ENCODE results near the gene PTPRN2.
"Not testable (repeated sequence)": the region's sequence is repeated elsewhere in the genome, so short reads cannot be mapped to it uniquely, and the experiment has no call there.

PTPRN2 gene

DNA sequence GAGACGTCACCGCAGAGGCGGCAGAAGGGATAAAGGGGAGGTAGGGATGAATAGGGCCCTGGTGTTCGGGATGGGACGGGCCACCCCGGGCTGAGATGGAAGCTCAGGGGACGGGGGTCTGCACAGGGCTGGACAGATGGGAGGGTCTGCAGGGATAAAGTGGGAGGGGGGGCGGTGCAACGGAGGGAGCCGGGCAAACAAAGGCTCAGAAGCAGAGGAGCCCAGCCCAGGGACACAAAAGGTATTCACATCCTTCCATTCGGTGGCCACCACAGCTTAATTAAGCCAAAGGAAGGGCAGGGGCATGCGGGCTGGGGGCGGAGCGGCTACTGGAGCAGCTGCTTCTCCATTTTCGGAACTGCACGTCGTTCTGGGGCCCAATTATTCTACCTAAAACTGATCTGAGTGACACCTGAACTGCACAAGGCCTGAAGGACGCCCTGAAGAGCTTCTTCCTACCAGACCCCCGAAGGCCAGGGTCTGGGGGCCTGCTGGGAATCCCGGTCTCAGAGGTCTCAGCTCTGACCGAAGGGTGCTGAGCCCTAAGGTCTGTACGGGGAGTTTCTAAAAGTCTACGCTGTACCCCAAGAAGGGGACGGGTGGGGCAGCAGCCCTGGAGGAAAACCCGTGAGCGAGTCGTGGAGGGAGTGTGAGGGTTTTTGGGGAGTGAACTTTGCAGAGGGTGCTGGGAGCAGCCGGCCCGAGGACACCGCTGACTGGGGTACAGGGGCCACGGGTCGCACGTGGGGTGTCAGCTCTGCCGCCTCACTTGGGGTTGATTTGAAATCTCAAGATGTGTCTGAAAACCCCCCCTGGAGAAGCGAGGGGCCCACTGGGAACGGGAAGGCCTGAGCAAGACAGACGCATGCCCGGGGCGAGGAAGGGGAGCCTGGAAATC lies 916.0 kb downstream of the PTPRN2 start:
- DNase-seq = no peak

DNA sequence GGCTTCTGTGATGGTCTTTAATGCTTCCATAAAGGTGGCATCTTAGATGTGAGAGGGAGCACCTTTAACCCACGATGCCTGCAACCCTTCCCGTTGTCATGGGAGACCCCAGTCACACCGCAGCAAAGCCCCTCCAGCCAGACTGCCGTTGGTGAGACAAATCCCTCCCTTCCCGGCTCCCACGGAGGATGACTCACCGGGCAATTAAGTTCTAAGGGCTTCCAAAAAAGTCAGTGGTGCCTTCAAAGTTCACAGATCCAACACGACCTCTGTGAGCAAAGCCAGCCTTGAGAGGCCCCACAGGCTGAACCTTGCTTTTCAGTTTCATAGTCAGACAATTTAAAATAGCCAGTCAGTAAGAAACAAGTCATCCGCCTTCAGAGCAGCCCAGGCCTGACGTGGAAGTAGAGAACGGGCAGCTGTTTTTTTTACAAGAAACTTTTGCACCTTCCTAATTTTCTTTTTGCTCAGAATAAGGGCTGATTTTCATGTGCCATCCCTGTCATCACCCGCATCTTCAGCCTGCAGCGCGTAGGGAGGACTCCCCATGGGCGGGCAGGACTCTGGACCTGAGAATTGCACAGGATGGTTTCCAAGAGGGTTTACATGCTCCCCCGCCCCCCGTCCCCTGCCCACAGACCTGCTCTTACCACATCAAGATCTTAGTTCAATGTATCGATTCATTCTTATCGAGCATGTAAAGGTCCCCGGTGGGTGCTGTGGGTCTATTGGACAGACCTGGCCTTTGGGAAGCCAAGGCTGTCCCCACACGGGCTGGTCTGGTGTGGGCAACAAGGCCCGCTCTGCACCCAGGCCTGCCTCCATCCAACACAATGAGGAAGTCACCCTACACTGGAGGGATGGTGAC lies 916.9 kb downstream of the PTPRN2 start:
- DNase-seq = no peak

DNA sequence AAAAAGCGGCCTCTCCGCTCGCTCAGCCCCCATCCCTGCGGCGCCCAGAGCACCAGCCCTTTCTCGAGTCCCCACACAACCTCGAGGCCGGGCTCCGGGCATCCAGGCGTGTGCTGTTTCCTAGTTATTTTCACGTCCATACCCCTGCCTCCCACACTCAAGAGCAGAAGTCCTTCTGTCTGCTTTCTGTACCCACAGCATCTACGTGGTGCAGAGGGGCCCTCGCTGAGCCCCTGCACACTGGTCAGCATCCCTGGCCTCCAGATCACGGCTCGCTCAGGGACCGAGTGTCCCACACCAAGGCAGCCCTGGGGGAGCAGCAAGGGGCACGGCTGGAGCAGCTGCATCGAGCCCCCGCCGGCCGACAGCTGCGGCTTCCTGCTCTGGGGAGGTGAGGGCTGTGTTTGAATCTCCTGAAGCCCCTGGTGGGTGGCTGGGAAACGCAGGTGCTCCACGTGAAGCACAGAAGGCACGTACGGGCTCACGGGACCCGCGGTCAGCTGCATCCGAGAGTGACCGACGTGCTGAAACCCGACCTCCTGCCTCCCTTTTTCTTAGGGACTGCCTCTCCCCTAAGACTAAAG lies 917.8 kb downstream of the PTPRN2 start:
- no peak for DNase-seq

DNA sequence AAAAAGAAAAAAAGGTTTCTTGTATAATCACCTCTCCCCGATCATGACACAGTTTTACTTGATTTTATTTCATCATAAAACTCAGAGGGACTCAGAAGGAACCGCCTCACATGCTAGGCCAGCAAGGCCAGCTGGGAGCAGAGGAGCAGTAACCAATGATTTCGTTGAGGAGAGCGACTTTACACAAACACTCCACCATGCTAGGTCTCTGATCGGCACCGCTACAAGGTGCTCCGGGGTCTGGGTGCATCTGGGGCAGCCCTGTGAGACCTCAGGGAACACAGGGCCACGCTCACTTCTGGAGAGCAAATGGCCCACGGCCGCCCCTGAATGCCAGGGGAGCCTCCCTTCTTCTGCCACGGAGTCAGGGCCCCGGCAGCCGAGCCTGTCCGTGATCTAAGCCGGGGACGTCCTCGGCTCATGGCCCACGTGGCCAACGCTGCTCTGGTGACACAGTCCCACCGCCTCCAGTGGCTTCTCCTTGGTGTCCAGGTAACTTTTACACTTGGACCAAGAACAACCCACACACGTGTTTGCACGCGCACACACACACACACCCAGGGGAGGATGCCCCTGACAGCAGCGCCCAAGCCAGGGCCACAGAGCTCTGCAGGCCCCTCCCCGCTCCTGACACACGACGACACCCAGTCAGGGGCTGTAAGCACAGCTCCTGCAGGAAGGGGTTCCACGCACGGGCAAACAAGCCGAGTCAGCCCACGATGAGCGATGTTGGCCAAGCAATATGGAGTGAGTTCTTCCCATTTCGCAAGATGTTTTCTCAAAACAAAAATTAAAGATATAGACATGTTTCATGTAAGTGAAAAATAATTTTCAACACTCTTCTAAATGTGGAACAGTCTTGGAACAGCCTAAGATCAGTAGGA lies 918.5 kb downstream of the PTPRN2 start:
- DNase-seq = no peak

DNA sequence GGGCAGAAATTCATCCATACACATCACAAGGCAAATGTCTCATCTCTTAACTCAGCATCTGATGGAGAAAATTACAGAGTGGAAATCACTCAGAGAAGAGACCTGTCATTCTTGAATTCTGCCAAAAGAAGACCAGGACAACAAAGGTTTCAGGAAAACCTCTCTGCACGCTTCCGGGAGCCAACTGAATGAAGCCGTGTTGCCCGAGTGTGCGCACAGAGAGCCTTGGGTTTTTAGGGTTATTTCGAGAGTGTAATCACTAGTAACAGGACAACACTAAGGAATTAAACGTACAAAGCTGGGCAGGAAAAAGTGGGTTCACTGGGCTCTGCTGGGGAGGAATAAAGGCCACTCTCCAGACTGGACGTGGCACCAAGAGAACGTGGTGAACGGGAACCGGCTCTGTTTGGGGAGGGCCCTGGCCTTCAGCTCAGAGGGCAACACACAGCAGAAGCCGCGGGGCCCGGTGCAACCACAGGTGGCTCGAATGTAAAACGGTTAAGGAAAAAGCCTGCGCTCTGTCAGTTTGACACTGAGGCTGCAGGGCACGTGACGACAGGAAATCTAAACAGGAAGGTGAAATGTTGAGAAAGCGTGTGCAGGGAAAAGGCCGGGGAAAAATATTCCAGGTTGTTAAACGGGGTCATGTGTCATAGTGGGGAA lies 919.3 kb downstream of the PTPRN2 start:
- DNase-seq = no peak

DNA sequence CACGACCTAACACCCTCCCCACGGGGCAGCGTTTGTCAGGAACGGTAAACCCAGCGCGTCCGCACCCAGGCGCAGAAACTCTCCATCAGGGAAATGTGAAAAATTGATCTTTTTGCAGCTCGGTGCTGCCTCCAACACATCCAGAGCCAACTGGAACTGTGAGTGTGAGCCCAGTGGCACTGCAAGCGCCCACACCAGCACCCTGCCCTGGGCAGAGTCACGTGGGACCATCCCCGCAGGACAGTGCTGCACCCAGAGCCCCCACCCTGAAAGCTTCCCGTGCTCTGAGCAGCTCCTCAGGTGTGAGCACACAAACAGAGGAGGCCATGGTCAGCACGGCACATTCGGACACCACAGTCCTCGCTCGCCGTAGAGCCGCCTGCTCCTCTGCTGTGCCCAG lies 919.9 kb downstream of the PTPRN2 start:
- DNase-seq = no peak

DNA sequence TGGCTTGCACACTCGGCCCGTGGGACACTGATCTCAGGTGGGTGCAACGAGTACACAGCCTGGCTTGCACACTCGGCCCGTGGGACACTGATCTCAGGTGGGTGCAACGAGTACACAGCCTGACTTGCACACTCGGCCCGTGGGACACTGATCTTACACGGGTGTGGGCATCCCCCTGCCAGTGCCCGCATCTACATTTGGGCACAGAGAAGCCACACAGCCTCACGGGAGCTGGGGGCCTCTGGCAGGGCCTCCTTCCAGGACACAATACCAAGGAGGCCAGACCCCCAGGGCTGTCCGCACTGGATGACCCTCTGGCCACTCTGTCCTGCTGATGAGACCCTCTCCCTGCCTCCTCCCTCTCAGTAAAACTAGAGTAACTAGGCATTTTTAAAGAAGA lies 920.4 kb downstream of the PTPRN2 start:
- no peak for DNase-seq

DNA sequence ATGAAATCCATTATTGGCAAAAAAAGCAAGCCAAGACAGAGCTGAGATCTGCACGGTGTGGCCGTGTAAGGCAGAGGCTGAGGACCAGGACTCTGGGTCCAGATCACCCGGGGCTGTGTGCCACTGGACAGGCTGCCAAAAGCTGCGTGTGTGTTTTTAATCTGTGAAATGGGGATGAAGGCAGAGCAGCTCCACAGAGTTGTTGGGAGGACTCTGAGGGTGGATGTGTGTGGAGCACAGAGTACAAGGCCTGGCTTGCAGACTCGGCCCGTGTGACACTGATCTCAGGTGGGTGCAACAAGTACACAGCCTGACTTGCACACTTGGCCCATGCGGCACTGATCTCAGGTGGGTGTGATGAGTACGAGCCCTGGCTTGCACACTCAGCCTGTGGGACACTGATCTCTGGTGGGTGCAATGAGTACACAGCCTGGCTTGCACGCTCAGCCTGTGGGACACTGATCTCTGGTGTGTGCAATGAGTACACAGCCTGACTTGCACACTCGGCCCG lies 921.0 kb downstream of the PTPRN2 start:
- no peak for DNase-seq

DNA sequence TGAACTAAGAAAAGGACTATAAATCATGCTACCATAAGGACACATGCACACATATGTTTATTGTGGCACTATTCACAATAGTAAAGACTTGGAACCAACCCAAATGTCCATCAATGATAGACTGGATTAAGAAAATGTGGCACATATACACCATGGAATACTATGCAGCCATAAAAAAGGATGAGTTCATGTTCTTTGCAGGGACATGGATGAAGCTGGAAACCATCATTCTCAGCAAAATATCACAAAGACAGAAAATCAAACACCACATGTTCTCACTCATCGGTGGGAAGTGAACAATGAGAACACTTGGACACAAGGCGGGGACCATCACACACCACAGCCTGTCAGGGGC lies 922.0 kb downstream of the PTPRN2 start:
- not testable (repeated sequence) for DNase-seq

DNA sequence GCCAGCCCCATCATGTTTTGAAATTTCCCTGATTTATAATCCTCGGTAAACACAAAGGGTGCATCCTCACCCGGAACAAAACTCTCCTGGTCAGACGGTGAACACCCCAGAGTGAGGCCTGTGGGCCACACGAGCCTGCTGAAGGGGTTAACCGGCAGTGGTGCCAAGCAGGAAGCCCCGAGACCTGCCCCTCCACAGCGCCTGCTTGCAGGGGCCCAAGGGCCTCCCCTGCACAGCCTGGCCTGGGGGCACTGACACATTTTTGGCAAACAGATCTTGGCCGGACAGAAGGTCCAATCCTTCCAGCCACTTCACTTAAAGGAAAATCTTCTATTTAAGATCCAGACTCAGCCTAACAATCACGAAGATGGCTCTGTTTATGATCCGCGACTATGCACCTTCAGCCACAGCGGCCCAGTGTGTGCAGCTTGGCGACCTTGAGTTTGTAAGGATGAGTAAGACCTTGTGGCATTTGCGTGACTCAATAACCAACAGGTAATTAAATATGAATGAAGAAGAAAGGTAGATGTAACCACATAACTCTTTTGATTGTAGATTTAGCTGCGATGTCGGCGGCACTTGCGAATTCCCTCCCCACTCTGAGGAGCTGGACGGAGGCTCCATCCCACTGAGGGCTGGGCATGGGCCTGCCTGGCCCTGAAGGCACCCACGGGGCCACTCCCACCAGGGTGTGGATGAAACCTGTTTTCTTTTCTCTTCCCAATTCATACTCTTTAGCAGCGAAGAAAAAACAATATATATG lies 922.6 kb downstream of the PTPRN2 start:
- DNase-seq = no peak

DNA sequence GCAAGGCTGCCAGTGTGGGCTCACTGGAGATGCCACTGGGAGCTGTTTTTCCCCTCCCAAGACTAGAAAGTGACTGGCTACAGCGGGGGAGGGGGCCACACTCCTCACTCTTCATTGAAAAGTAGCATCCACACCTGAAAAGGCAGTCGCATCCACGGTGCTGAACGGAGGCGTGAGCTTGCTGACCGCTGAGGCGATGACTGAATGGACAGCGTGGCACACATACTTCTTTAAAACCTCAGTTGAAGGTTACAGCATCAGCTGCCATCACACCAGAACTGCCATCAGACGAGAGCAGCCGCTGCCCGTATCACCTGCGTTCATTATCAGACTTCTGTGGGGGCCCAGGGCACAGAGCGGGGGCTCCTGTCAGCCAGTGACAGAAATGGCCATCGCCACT lies 923.6 kb downstream of the PTPRN2 start:
- no peak for DNase-seq

DNA sequence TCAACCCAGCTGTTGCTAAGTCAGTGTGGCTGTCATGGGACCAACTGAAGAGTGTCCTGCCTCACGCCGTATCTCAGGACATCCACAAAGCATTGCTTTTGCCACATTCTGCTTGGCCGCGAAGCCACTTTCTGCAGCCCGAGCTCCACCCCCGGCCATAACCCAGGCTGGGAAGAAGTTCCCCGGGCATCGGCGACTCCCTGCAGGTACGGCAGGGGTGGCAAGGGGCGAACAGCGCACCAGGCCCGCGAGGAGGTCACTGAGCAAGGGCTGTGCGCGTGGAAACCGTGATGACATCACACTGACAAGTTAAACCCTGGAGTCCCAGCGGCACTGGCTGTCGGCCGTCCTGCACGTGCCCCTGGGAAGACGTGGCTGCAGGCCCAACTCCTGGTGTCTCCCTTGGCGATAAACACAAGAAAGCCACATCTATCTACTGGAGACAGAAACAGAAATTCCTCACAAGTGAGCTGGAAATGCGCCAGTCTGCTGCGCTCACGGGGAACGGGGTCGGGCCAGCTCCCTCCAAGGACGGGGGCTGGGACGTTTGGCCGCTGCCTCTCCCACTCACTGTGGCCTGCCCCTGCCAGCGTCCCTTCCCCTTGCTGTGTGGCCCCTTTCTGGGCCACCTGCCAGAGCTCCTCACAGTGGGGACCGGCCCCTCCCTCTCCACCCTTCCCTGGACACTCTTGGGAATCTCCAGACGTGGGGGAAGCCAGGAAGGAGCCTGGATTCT lies 924.5 kb downstream of the PTPRN2 start:
- no peak for DNase-seq

DNA sequence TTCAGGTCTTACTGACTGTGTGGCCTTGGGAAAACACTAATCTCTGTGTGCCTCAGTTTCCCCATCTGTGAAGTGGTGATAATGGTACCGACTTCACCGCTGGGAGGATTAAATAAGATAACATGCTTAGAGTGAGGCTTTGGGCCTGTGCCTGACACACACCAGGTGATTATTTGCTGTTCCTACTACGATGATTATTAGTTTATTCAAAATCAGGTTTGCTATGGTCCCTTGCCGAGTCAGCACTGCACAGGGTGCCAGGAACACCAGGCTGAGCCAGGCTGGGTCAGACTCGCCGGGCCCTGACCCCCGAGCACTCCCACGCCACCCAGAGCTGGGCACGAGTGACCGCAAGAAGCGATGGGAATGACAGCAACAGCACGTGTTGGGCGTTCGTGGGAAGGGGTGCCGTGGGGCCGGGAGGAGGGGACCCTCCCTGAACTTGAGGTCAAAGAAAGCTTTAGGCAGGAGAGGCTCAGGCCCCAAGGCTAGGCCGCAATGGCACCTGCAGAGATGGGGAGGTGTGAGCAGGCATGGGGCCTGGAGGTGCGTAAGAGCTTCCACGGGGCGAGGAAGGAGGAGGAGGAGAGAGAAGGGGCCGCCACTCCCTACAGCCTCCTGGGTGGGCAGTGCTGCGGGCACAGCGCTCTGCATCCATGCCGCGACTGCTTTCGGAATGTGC lies 925.4 kb downstream of the PTPRN2 start:
- no peak for DNase-seq

DNA sequence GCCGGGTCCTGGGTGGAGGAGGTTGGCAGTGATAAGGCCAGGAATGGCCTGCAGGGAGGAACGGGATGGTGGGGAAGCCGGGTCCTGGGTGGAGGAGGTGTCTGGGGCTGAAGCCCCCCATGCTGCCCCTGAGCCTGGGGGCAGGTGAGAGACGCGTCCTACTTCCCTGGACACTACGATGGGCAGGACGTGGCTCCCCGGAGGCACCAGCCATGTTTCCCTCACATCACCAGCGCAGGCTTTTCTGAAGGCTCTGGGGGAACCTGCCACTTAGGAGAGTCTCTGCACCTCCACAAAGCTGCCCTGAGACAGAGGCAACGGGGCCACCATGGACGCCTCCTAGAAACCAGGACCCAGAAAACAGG lies 926.0 kb downstream of the PTPRN2 start:
- no peak for DNase-seq

DNA sequence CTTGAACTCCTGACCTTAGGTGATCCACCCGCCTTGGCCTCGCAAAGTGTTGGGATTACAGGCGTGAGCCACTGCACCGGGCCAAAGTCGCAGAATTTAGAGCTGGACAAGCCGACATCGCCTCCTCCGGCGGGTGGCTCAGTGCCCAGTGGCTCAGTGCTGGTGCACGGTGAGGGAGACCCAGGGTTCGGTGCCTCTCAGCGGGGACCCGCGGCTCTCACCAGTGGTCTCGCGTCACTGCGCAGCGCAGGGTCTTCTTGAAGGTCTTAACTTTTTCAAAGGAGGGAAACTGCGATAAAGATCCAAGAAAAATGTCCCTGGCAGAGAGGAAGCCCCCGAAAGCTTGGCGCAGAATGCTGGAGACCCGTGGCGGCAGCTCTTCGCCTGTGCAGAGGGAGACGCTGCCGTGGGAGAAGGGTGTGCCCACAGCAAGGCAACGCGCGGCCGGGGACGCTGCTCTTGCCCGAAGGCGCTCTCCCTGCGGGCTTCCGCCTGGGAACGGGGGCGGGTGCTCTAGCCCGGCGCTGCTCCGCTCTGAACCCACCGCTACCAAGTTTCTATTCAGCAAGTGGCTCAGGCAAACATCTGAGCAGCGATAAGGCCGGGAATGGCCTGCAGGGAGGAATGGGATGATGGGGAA lies 926.5 kb downstream of the PTPRN2 start:
- no peak for DNase-seq

DNA sequence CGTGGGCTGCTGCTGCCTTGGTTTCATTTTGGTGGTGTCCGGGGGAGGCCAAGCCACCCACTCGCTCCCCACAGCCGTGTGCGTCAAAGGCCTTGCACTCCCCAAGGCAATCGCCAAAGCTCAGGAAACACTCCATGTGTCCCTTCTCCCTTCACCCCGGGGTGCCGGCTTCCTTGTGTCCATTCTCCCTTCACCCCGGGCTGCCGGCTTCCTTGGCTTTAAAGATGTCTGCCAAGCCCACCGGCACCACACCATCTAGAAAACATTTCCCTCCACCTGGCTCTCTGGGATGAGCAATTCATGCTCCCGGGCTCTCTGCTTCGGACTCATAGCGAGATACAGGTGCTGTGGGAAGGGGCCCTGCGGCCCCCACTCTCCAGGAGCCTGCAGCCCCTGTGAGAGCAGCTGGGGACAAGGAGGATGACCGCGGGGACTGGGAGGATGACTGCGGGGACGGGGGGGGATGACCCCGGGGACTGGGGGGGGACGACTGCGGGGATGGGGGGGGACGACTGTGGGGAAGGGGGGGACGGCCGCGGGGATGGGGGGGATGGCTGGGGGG lies 928.7 kb downstream of the PTPRN2 start:
- no peak for DNase-seq

DNA sequence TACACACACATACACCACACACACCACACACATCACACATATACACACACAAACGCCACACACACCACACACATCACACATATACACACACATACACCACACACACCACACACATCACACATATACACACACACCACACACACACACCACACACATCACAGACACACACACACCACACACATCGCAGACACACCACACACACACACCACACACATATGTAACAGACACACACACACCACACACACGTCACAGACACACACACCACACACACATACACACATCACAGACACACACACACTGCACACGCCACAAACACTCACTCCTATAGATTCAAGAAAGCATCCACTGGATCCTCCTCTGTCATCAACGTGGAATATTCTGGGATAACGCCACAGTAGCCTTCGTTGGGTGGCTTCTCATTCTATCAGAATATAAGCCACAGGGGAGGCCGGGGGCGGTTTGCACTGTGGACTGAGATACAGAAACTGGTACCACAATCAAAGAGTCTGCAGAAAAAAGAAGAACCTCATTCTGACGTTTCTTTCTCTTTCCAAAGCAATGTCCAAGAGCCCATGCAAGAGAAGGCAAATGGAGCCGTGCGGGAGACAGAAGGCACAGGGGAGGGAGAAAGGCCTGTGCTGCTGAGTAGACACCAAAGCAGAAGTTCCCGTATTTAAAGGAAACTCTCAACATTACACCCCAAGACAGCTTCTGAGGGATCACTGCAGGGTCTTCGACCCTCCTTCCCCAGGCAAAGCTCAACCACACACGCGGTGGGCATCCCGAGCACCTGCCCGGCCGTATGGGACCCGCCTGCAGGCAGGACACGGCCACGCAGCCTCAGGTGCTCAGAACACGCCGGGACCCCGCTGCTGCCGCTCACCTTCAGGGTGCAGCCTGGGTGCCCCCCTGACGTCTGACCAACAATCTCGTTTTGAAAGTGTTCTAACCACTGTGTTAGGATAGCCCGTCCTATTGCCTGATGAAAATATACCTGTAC lies 929.6 kb downstream of the PTPRN2 start:
- DNase-seq = no peak

Data from activated CD4-positive, CD25-positive, alpha-beta regulatory T cell (primary cell).